Transverse colon (tissue), 4 donors: ENCODE results near the gene CWC15.

Source experiments
- POLR2A ChIP-seq: fragments of 450-650 bp; IDR thresholded peaks from one replicate; pipeline ENCODE4 v1.6.1; 2016; ENCODE audit warnings: antibody characterized with exemption, mild to moderate bottlenecking, moderate library complexity
- POLR2AphosphoS5 ChIP-seq, 3 donors: sonication (generic); formaldehyde crosslinking; IDR thresholded peaks; one replicate each; pipeline ENCODE4 v1.6.1; 2016; ENCODE audit warnings: antibody characterized with exemption in 3 of 3
- TF ChIP-seq, protein P1 (sequence below), 5 experiments: fragments of 200-600 bp in 3 of 5; fragments of 450-650 bp in 2 of 5; sonication (generic) in 3 of 5; IDR thresholded peaks; 1 replicate in 2 of 5; 2 replicates in 3 of 5; pipeline ENCODE4 v1.5.1; 2016 to 2017; ENCODE audit warnings: antibody characterized with exemption in 5 of 5, inconsistent platforms in 3 of 5, mild to moderate bottlenecking in 2 of 5, moderate library complexity in 1 of 5

GRCh38 chr11:95016139-95016538 lies 42.8 kb upstream of the CWC15 start:
- TF ChIP-seq, protein P1, sequence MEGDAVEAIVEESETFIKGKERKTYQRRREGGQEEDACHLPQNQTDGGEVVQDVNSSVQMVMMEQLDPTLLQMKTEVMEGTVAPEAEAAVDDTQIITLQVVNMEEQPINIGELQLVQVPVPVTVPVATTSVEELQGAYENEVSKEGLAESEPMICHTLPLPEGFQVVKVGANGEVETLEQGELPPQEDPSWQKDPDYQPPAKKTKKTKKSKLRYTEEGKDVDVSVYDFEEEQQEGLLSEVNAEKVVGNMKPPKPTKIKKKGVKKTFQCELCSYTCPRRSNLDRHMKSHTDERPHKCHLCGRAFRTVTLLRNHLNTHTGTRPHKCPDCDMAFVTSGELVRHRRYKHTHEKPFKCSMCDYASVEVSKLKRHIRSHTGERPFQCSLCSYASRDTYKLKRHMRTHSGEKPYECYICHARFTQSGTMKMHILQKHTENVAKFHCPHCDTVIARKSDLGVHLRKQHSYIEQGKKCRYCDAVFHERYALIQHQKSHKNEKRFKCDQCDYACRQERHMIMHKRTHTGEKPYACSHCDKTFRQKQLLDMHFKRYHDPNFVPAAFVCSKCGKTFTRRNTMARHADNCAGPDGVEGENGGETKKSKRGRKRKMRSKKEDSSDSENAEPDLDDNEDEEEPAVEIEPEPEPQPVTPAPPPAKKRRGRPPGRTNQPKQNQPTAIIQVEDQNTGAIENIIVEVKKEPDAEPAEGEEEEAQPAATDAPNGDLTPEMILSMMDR (IDR thresholded peaks at IDR 0.05), result no peak
- TF ChIP-seq POLR2A, result no peak
- TF ChIP-seq POLR2AphosphoS5 (IDR thresholded peaks at IDR 0.05), result no peak
